Heart right ventricle (tissue), 16 donors: ENCODE data around the gene NSL1. TPM values are rescaled to one million over a fixed set of nuclear protein-coding genes. Genes with fewer than 3 reads are reported as not detected.

Experiments used
- ATAC-seq, 8 donors: fragments of 200-7000 bp; cut with Tn5 transposase; one replicate each; pipeline ENCODE4 v1.9.1; 2020; ENCODE audit warnings: mild to moderate bottlenecking in 8 of 8, moderate library complexity in 8 of 8, moderate number of reproducible peaks in 1 of 8
- DNase-seq, 2 donors: peaks; one replicate each; pipeline ENCODE4 v3.0.0-alpha.2; 2020
- H3K27ac ChIP-seq, 10 donors: fragments of 200-600 bp; sonication (generic) in 2 of 10; one replicate each; pipeline versions ENCODE4 v1.5.0 to v1.8.0; 2020 to 2022; ENCODE audit warnings: mild to moderate bottlenecking in 3 of 10
- H3K27me3 ChIP-seq, 7 donors: fragments of 200-600 bp; one replicate each; pipeline ENCODE4 v1.8.0; 2021 to 2022; ENCODE audit warnings: mild to moderate bottlenecking in 2 of 7
- H3K36me3 ChIP-seq, 9 donors: fragments of 200-600 bp; sonication (generic) in 1 of 9; one replicate each; pipeline versions ENCODE4 v1.5.0 to v1.8.0; 2020 to 2022; ENCODE audit warnings: mild to moderate bottlenecking in 2 of 9
- H3K4me1 ChIP-seq, 9 donors: fragments of 200-600 bp; sonication (generic) in 1 of 9; one replicate each; pipeline versions ENCODE4 v1.5.0 to v1.8.0; 2020 to 2022; ENCODE audit warnings: mild to moderate bottlenecking in 4 of 9
- H3K4me3 ChIP-seq, 10 donors: fragments of 200-600 bp; sonication (generic) in 2 of 10; one replicate each; pipeline versions ENCODE4 v1.5.0 to v1.8.0; 2020 to 2022; ENCODE audit warnings: mild to moderate bottlenecking in 7 of 10, moderate library complexity in 2 of 10
- H3K9me3 ChIP-seq, 11 donors: fragments of 200-600 bp in 10 of 11; sonication (generic) in 2 of 11; one replicate each; pipeline versions ENCODE4 v1.5.0 to v1.8.0; 2013 to 2022; ENCODE audit warnings: mild to moderate bottlenecking in 2 of 11, control low read depth in 1 of 11, moderate library complexity in 1 of 11
- CTCF ChIP-seq, 9 donors: fragments of 200-600 bp; sonication (generic) in 2 of 9; IDR thresholded peaks; one replicate each; pipeline versions ENCODE4 v1.5.0 to v1.8.0; 2021 to 2022; ENCODE audit warnings: antibody characterized with exemption in 9 of 9, mild to moderate bottlenecking in 5 of 9, moderate library complexity in 1 of 9
- WGBS, 2 donors: extraction: QIAGEN DNeasy Blood & Tissue Kit; methylation state at CpG; one replicate each; pipeline ENCODE4 v1.1.7; 2013; ENCODE audit warnings: inconsistent platforms in 1 of 2; 5-methylcytosine and 5-hydroxymethylcytosine counted together
- intact Hi-C, 10 donors: fragments of 100-400 bp; cut with DNase I; formaldehyde crosslinking; loops; one replicate each; pipeline versions ENCODE4 v1.11.1 to v1.14.2; 2022
- polyA plus RNA-seq, 2 donors: library from polyadenylated mRNA; stranded (reverse); fragments of 200-250 nt; gene quantifications; one replicate each; pipeline ENCODE4 v1.2.3, GENCODE V29; 2013
- total RNA-seq, 10 donors: library from RNA; stranded (reverse); fragmentation: NEBNext Ultra II Directional in 3 of 10; extraction: Animal tissue kit (Norgen Biotek cat#: 25700) in 3 of 10; gene quantifications; one replicate each; pipeline versions ENCODE4 v1.2.1 to v1.2.4, GENCODE V29; 2021 to 2023
- donor health status: Arrhythmogenic right ventricular cardiomyopathy.
- donor health status: ischemic (EF 13 %, LVEDD 7.1; RV severe dilation, severe dysfunction).
- donor health status: healthy with polysubstance abuse.
- donor health status: DM: no; HTN: yes; CAD: no.
- donor health status: DM: no; HTN: no; CAD: no.
- donor health status: ischemic (EF 25% LVEDD 6.9; RV normal size, moderate dysfunction).
- donor health status: ischemic (EF 25% LVEDD 5.7; RV mildly dilated, moderate dysfunction).
- donor health status: healthy.
- donor health status: DM: yes; HTN: yes; CAD: no.
- donor health status: Ischemic cardiomyopathy.
- donor health status: ischemic (EF 35%, LVEDD 5.7; RV mildly dilated, moderate dysfunction).
- donor health status: nonischemic (EF 11% LVEDD 7.7; RV severe dilation, severe dysfunction).
- donor health status: DM: yes; HTN: yes; CAD: no.
- donor health status: PGD.
- donor health status: ischemic (EF 29% LVEDD 5.4; RV normal size, mild dysfunction).
- donor health status: nonischemic (EF 23%, LVEDD 6.1; RV moderate dilation, normal function).

The NSL1 gene
- total and polyA plus RNA-seq, 12 donors, result 9.4 to 30.1 (median 23.7) TPM

DNA sequence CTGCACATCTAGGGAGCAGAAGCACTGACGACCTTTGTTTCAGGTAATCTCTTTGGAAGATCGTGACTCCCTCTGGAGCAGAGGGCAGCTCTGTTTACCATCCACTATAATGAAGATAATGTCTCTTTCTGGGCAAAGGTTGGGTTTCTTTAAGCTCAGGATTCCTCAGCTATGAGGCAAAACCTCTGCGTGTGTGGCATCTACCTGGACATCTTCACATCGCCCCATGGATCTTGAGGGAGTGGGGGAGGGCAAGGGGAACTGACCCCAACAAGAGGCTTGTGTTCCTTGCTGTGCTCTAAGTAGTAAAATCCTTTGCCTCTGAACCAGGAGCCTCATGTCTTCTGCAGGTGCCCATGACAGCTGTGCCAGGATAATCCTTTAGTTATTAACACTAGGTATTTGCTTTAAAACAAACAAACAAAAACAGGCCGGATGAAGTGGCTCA, 36.3 kb upstream of the NSL1 start:
- Histone ChIP-seq H3K9me3 (peaks cover 0 to 24% (median 8%) of the 10 kb centered on the region in 11 donors), H3K27ac (no peak overlapping the region), H3K27me3 (no peaks in the 10 kb centered on the region), H3K4me1 (no peaks in the 10 kb centered on the region), H3K4me3 (no peak overlapping the region), H3K36me3 (no peaks in the 10 kb centered on the region)
- 82 to 85% methylated on average over 5 of the region's 5 CpGs for WGBS, 2 donors
- DNase-seq, result no peak
- intact Hi-C loops, result loop anchor here in 1 of 10 donors (10.0 kb wide), 1 partner anchor 157 kb away; no protein-coding TSS in a partner anchor
- no peak for ATAC-seq
- no peak for TF ChIP-seq CTCF (IDR thresholded peaks at IDR 0.05)

DNA sequence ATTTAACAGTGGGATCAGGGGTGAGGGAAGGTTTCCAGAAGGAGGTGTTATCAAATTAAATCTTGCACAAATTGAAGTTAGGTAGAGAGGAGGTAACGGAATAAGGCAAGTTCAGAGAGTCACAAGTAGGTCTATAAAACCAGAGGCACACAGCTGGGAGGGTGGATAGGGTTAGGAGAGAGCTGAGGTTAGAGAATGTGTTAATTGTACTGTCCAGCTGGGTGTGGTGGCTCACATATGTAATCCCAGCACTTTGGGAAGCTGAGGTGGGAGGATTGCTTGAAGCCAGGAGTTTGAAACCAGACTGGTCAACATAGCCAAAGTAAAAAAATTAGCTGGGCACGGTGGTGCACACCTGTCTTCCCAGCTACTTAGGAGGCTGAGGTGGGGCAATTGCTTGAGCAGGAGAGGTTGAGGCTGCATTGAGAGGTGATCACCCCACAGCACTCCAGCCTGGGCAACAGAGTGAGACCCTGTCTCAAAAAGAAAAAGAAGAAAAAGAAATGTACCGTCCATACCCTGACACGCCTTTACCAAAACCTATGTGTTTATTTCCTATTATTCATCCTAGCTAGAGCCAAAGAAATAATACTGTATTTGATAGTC, 35.7 kb upstream of the NSL1 start:
- Histone ChIP-seq H3K9me3 (peaks cover 0 to 24% (median 8%) of the 10 kb centered on the region in 11 donors), H3K4me3 (no peak overlapping the region), H3K4me1 (no peaks in the 10 kb centered on the region), H3K27me3 (no peaks in the 10 kb centered on the region), H3K36me3 (no peaks in the 10 kb centered on the region), H3K27ac (no peak overlapping the region)
- intact Hi-C loops, result loop anchor here in 1 of 10 donors (10.0 kb wide), 1 partner anchor 158 kb away; no protein-coding TSS in a partner anchor
- WGBS, 2 donors, result 94 to 95% methylated on average over 4 of the region's 4 CpGs
- no peak for TF ChIP-seq CTCF (IDR thresholded peaks at IDR 0.05)
- ATAC-seq (no peak), DNase-seq (no peak)

DNA sequence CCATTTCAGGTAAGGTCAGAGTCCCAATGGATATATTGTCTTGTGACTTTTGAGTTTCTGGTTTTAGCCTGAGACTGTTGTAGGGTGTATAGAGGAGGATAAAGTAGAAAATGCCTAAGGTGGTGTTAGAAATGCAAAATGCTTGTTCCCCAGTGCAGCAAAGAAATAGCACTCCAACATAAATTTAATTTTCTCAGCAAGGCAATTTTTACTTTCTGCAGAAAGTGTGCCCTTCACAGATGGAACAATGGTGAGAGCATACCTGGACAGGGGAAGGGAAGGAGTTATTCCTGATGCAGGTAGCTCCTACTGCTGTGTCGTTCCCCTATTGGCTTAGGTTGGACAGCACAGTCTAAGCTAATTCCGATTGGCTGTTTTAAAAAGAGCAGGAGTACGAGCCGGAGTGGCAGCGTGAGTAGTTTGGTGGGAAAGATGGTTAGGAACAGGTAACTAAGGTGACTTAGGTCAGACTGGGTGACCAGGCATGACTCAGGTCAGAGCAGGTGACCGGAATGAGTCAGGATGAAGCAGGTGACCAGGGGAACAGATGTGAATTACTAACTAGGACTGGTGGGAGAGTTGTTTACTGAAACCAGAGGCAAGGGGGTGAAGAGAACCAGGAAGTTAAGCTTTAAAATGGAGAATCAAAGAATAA, 34.3 kb upstream of the NSL1 start:
- no peak for ATAC-seq

More for the DNA sequence above, 34.3 kb upstream of the NSL1 start:
- H3K9me3 ChIP-seq, result peaks cover 0 to 24% (median 8%) of the 10 kb centered on the region in 11 donors
- no peaks in the 10 kb centered on the region for H3K4me1 ChIP-seq
- intact Hi-C loops, result loop anchor here in 1 of 10 donors (10.0 kb wide), 1 partner anchor 159 kb away; no protein-coding TSS in a partner anchor
- 95 to 97% methylated on average over 6 of the region's 6 CpGs for WGBS, 2 donors
- no peak overlapping the region for H3K27ac ChIP-seq
- no peak for TF ChIP-seq CTCF (IDR thresholded peaks at IDR 0.05)
- no peak overlapping the region for H3K4me3 ChIP-seq
- H3K27me3 ChIP-seq, result no peaks in the 10 kb centered on the region
- DNase-seq, result no peak
- H3K36me3 ChIP-seq, result no peaks in the 10 kb centered on the region
